Brain microvascular endothelial cell (primary cell): ENCODE data around the gene PRG3.

Source experiments
- DNase-seq: peaks from one replicate; pipeline ENCODE4 v3.0.0-alpha.2; 2020
- H3K27ac ChIP-seq: fragments of 250-450 bp; sonication (Bioruptor Pico); 2 replicates; pipeline ENCODE4 v1.5.1; 2020; ENCODE audit warnings: mild to moderate bottlenecking, moderate library complexity
- H3K27me3 ChIP-seq: fragments of 250-450 bp; sonication (Bioruptor Pico); replicated peaks from 2 replicates; pipeline ENCODE4 v1.5.1; 2020; ENCODE audit warnings: mild to moderate bottlenecking
- H3K36me3 ChIP-seq: fragments of 250-450 bp; sonication (Bioruptor Pico); replicated peaks from 2 replicates; pipeline ENCODE4 v1.5.1; 2020; ENCODE audit warnings: mild to moderate bottlenecking
- H3K4me3 ChIP-seq: 2 replicates; pipeline ENCODE4 v1.5.1; 2011; ENCODE audit warnings: low read depth, mild to moderate bottlenecking, control low read depth, low read length, moderate library complexity
- CTCF ChIP-seq: IDR thresholded peaks from 2 replicates; pipeline ENCODE4 v1.5.1; 2011; ENCODE audit warnings: low read depth, mild to moderate bottlenecking, moderate library complexity, low read length, control low read depth, inconsistent platforms; ENCODE audit errors: missing control alignments
- in situ Hi-C: cut with HindIII; loops from 2 replicates; pipeline ENCODE4 v1.10.0; 2017; ENCODE audit warnings: low sequenced_read_pairs, low pct_ligation_motif_present

PRG3 gene

DNA sequence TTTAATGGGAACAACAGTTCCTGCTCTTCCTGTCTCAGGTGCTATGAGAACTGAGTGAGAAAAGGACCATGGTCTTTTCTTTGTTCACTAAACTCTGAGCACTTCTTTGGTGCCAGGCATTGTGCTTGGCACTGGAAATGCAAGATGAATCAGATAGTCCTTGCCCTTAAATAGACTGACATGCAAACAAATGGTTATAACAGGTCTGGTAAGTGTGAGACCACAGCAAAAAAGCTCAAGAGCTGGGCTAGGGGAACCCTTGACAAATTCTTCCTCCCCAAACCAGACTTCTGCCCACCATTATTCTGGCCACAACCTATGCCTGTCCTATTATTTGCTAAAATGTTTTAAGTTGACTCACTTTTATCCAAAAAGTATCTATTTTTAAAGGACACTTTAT, 40.9 kb upstream of the PRG3 start:
- no peak for DNase-seq
- H3K27ac ChIP-seq = no peak overlapping the region
- in situ Hi-C loops = no loop called here
- peaks cover 15% of the 10 kb centered on the region for H3K36me3 ChIP-seq
- no peaks in the 10 kb centered on the region for H3K27me3 ChIP-seq
- no peak for TF ChIP-seq CTCF
- no peak overlapping the region for H3K4me3 ChIP-seq

DNA sequence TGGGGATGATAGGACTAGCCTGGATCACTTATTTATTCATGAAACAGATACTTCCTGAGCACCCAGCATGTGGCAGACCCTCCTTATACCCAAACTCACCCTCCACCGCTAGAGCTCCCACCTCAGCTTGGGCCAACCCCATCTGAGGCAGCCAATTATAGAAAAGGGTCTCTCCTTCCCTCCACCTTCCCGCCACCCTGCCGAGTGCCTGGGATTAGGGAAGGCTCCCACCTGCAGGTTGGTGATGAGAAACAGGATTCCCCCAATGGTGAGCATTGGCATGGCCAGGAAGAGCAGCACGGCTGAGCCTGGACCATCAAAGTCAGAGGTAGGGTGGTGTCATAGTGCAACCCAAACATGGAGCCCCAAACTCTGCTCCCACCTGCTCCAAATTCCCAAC, 40.1 kb upstream of the PRG3 start:
- H3K27ac ChIP-seq = no peak overlapping the region
- peaks cover 15% of the 10 kb centered on the region for H3K36me3 ChIP-seq
- no peak for DNase-seq
- no peak overlapping the region for H3K4me3 ChIP-seq
- H3K27me3 ChIP-seq = no peaks in the 10 kb centered on the region
- in situ Hi-C loops = no loop called here
- TF ChIP-seq CTCF = no peak

DNA sequence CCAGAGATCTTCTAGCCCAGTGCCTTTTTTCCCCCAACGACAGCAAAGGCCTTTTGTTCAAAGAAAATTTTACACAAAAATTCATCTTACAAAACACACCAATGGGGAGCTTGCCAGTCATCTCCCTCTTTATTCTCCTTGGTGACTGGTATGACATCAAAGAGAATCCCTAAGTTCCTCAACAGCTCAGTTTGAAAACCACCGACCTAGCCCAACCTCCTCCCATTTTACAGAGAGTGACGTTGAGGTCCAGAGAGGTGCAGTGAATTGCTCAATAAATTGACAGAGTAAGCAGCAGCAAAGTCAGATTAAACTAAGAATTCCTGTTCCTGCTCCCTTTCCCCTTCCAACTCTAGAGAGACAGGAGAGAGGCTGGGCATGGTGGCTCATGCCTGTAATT, 38.2 kb upstream of the PRG3 start:
- in situ Hi-C loops = no loop called here
- H3K4me3 ChIP-seq = no peak overlapping the region
- H3K27ac ChIP-seq = no peak overlapping the region

GRCh38 chr11:57418131-57418530, 37.2 kb upstream of the PRG3 start:
- no peak for DNase-seq
- Histone ChIP-seq H3K36me3 (peaks cover 22% of the 10 kb centered on the region), H3K27ac (no peak overlapping the region), H3K4me3 (no peak overlapping the region), H3K27me3 (no peaks in the 10 kb centered on the region)
- in situ Hi-C loops = no loop called here
- TF ChIP-seq CTCF = no peak

More for the DNA sequence above, 38.2 kb upstream of the PRG3 start:
- Histone ChIP-seq H3K36me3 (peaks cover 22% of the 10 kb centered on the region), H3K27me3 (no peaks in the 10 kb centered on the region)
- TF ChIP-seq CTCF = no peak
- DNase-seq = no peak

DNA sequence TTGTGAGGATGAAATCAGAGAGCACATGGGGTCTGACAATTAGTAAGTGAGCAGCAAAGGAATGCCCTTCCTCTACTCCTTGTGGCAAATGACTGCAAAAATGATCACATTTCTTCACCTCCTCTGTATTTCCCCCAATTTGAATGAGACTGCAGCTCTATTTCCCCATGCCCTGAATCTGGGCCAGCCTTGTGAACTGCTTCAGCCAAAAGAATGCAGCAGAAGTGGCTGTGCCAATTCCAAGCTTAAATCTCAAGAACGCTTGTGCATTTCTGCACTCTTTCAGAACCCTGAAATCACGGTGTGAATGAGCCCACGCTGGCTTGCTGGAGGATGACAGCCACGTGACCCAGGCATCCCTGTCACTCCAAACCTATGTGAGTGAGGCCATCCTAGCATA, 36.1 kb upstream of the PRG3 start:
- in situ Hi-C loops = no loop called here
- no peak for DNase-seq
- peaks cover 20% of the 10 kb centered on the region for H3K36me3 ChIP-seq
- no peaks in the 10 kb centered on the region for H3K27me3 ChIP-seq
- no peak overlapping the region for H3K27ac ChIP-seq
- TF ChIP-seq CTCF = no peak
- no peak overlapping the region for H3K4me3 ChIP-seq

- no peak for DNase-seq
- Histone ChIP-seq H3K27me3 (no peaks in the 10 kb centered on the region), H3K4me3 (no peak overlapping the region), H3K27ac (no peak overlapping the region), H3K36me3 (peaks cover 22% of the 10 kb centered on the region)
- in situ Hi-C loops = no loop called here
- no peak for TF ChIP-seq CTCF
These were observed 35.5 kb upstream of the PRG3 start for GRCh38 chr11:57416436-57416835.
